ENCODE data around the gene EEFSEC.

The EEFSEC gene

GRCh38 chr3:128254967-128255366, 101.7 kb downstream of the EEFSEC start:
- H3K4me3 ChIP-seq (ENCODE audit: low read length) = no peak overlapping the region

GRCh38 chr3:128256131-128256530, 102.8 kb downstream of the EEFSEC start:
- Histone ChIP-seq H3K27me3 (ENCODE audit: low read depth, low read length) (no peaks in the 10 kb centered on the region), H3K79me2 (ENCODE audit: low read length) (no peaks in the 10 kb centered on the region), H4K20me1 (ENCODE audit: insufficient read depth, low read length) (no peaks in the 10 kb centered on the region), H3K27ac (ENCODE audit: low read length) (no peak overlapping the region), H2AFZ (ENCODE audit: low read depth, low read length) (no peak overlapping the region), H3K9me3 (ENCODE audit: insufficient read depth, low read length) (no peaks in the 10 kb centered on the region), H3K4me1 (ENCODE audit: low read length) (no peaks in the 10 kb centered on the region), H3K36me3 (replicated peaks; ENCODE audit: low read depth, low read length) (peaks cover 8% of the 10 kb centered on the region), H3K4me3 (ENCODE audit: low read length) (no peak overlapping the region), H3K9ac (ENCODE audit: low read length) (no peak overlapping the region), H3K4me2 (ENCODE audit: low read length) (no peak overlapping the region)
- TF ChIP-seq EZH2phosphoT487 (IDR thresholded peaks at IDR 0.05; ENCODE audit: low read depth) (no peak), CTCF (IDR thresholded peaks at IDR 0.05; ENCODE audit: low read depth, low read length) (no peak)

More at GRCh38 chr3:128254967-128255366, 101.7 kb downstream of the EEFSEC start:
- Histone ChIP-seq H3K4me1 (ENCODE audit: low read length) (no peaks in the 10 kb centered on the region), H3K36me3 (replicated peaks; ENCODE audit: low read depth, low read length) (peaks cover 3% of the 10 kb centered on the region), H2AFZ (ENCODE audit: low read depth, low read length) (no peak overlapping the region), H3K27ac (ENCODE audit: low read length) (no peak overlapping the region), H3K9ac (ENCODE audit: low read length) (no peak overlapping the region), H3K9me3 (ENCODE audit: insufficient read depth, low read length) (no peaks in the 10 kb centered on the region), H3K79me2 (ENCODE audit: low read length) (no peaks in the 10 kb centered on the region), H3K27me3 (ENCODE audit: low read depth, low read length) (no peaks in the 10 kb centered on the region), H3K4me2 (ENCODE audit: low read length) (no peak overlapping the region), H4K20me1 (ENCODE audit: insufficient read depth, low read length) (no peaks in the 10 kb centered on the region)
- TF ChIP-seq EZH2phosphoT487 (IDR thresholded peaks at IDR 0.05; ENCODE audit: low read depth) (no peak), CTCF (IDR thresholded peaks at IDR 0.05; ENCODE audit: low read depth, low read length) (no peak)

- Histone ChIP-seq H3K9ac (ENCODE audit: low read length) (no peak overlapping the region), H3K27ac (ENCODE audit: low read length) (no peak overlapping the region), H3K4me1 (ENCODE audit: low read length) (no peaks in the 10 kb centered on the region), H3K9me3 (ENCODE audit: insufficient read depth, low read length) (no peaks in the 10 kb centered on the region), H3K4me3 (ENCODE audit: low read length) (no peak overlapping the region), H4K20me1 (ENCODE audit: insufficient read depth, low read length) (no peaks in the 10 kb centered on the region), H3K79me2 (ENCODE audit: low read length) (no peaks in the 10 kb centered on the region), H3K4me2 (ENCODE audit: low read length) (no peak overlapping the region), H2AFZ (ENCODE audit: low read depth, low read length) (no peak overlapping the region), H3K27me3 (ENCODE audit: low read depth, low read length) (no peaks in the 10 kb centered on the region), H3K36me3 (replicated peaks; ENCODE audit: low read depth, low read length) (peaks cover 8% of the 10 kb centered on the region)
- TF ChIP-seq EZH2phosphoT487 (IDR thresholded peaks at IDR 0.05; ENCODE audit: low read depth) (no peak), CTCF (IDR thresholded peaks at IDR 0.05; ENCODE audit: low read depth, low read length) (no peak)
Observed at GRCh38 chr3:128257632-128258031, 104.4 kb downstream of the EEFSEC start.

- no peak overlapping the region for H3K9ac ChIP-seq (ENCODE audit: low read length)
- H3K4me1 ChIP-seq (ENCODE audit: low read length) = no peaks in the 10 kb centered on the region
- H3K36me3 ChIP-seq (replicated peaks; ENCODE audit: low read depth, low read length) = peaks cover 8% of the 10 kb centered on the region
- H3K27ac ChIP-seq (ENCODE audit: low read length) = no peak overlapping the region
- no peaks in the 10 kb centered on the region for H3K79me2 ChIP-seq (ENCODE audit: low read length)
- no peaks in the 10 kb centered on the region for H4K20me1 ChIP-seq (ENCODE audit: insufficient read depth, low read length)
- no peak overlapping the region for H3K4me3 ChIP-seq (ENCODE audit: low read length)
- TF ChIP-seq EZH2phosphoT487 (IDR thresholded peaks at IDR 0.05; ENCODE audit: low read depth) (no peak), CTCF (IDR thresholded peaks at IDR 0.05; ENCODE audit: low read depth, low read length) (no peak)
- H3K27me3 ChIP-seq (ENCODE audit: low read depth, low read length) = no peaks in the 10 kb centered on the region
- no peaks in the 10 kb centered on the region for H3K9me3 ChIP-seq (ENCODE audit: insufficient read depth, low read length)
- H3K4me2 ChIP-seq (ENCODE audit: low read length) = no peak overlapping the region
- no peak overlapping the region for H2AFZ ChIP-seq (ENCODE audit: low read depth, low read length)
Observed at GRCh38 chr3:128260275-128260674, 107.0 kb downstream of the EEFSEC start.

Measured in OCI-LY3 (cell line).